Measurements from ENCODE around the gene TFIP11. TPM values are rescaled to one million over a fixed set of nuclear protein-coding genes. Genes with fewer than 3 reads are reported as not detected.

TFIP11 gene
- total and polyA plus RNA-seq, 9 of the 15 experiments (the other 6 are each of a cell fraction or from before 2014, with no cell fraction given), result 11.5 to 38.1 (median 25.2) TPM

DNA sequence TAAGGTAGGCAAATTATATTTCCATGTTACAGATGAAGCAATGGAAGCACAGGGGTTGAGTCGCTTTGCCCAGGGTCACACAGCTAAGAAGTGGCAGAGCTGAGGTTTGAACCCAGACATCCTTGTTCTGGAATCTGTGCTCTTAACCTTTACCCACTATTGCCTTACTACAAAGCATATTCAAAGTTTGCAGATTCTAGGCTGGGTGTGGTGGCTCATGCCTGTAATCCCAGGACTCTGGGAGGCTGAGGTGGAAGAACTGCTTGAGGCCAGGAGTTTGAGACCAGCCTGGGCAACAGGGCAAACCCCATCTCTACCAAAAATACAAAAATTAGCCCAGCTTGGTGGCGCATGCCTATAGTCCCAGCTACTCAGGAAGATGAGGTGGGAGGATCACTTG lies 27.8 kb upstream of the TFIP11 start (continued):
- TF ChIP-seq, protein P1, sequence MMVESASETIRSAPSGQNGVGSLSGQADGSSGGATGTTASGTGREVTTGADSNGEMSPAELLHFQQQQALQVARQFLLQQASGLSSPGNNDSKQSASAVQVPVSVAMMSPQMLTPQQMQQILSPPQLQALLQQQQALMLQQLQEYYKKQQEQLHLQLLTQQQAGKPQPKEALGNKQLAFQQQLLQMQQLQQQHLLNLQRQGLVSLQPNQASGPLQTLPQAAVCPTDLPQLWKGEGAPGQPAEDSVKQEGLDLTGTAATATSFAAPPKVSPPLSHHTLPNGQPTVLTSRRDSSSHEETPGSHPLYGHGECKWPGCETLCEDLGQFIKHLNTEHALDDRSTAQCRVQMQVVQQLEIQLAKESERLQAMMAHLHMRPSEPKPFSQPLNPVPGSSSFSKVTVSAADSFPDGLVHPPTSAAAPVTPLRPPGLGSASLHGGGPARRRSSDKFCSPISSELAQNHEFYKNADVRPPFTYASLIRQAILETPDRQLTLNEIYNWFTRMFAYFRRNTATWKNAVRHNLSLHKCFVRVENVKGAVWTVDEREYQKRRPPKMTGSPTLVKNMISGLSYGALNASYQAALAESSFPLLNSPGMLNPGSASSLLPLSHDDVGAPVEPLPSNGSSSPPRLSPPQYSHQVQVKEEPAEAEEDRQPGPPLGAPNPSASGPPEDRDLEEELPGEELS (CRISPR knock-in tag; IDR thresholded peaks at IDR 0.05; ENCODE audit: borderline replicate concordance), result no peak

- Histone ChIP-seq H4K20me1 (replicated peaks; ENCODE audit: control insufficient read depth, insufficient read depth, low read length) (no peaks in the 10 kb centered on the region), H3K4me2 (ENCODE audit: insufficient read depth, low read length) (no peak overlapping the region), H3K9me3 (replicated peaks; ENCODE audit: control insufficient read depth, insufficient read depth, low read depth, low read length) (no peaks in the 10 kb centered on the region), H3K79me2 (ENCODE audit: control insufficient read depth, insufficient read depth, low read length) (peaks cover 30% of the 10 kb centered on the region), H3K4me1 (replicated peaks in 1 of 2; ENCODE audit: control insufficient read depth in 2 of 2, insufficient read depth in 2 of 2, low read length in 2 of 2) (peaks cover 0 to 10% of the 10 kb centered on the region in 2 experiments; a peak in 2 of 5 replicates), H2AFZ (ENCODE audit: low read depth, low read length) (no peak overlapping the region), H3K9ac (ENCODE audit: insufficient read depth in 1 of 2, low read depth in 2 of 2, low read length in 2 of 2) (no peak overlapping the region), H3K36me3 (ENCODE audit: control insufficient read depth, insufficient read depth, low read length) (peaks cover 94% of the 10 kb centered on the region), H3K4me3 (no peak overlapping the region), H3K9me1 (ENCODE audit: control insufficient read depth, insufficient read depth, low read length) (no peaks in the 10 kb centered on the region), H3K27ac (ENCODE audit: extremely low read depth, low read depth, low read length) (no peak overlapping the region), H3K27me3 (ENCODE audit: control insufficient read depth in 2 of 2, insufficient read depth in 2 of 2, low read length in 2 of 2) (no peaks in the 10 kb centered on the region)
- WGBS (ENCODE audit: insufficient coverage, low coverage, missing lambda C conversion rate), result 94% methylated on average over 3 of the region's 3 CpGs
- no peak for ATAC-seq
- ChIA-PET CTCF (ENCODE audit: low intra/inter-chr PET ratio) (no interaction called here), POLR2A (interaction anchor here (1.5 kb wide), 1 partner anchor 15 kb away, joined by 8 read pairs; no protein-coding TSS in a partner anchor)
- no peak for FAIRE-seq
- intact Hi-C loops (cut with micrococcal nuclease), result no loop called here
- DNase-seq (ENCODE audit: extremely low read depth in 1 of 4, low spot score in 3 of 4), result no peak
- BruUV-seq (replicated peaks), result no TSS peak
- TF ChIP-seq ZNF121 (CRISPR knock-in tag; conservative IDR thresholded peaks at IDR 0.05), result peak; percentile 76
- TF ChIP-seq RFX7 (CRISPR knock-in tag; IDR thresholded peaks at IDR 0.05), result no peak
- in situ Hi-C loops (cut with MboI), result no loop called here
Observed at GRCh38 chr22:26536762-26537134, 24.5 kb upstream of the TFIP11 start.
